Measurements from ENCODE around the gene PPP2R2D.

Gene PPP2R2D

DNA sequence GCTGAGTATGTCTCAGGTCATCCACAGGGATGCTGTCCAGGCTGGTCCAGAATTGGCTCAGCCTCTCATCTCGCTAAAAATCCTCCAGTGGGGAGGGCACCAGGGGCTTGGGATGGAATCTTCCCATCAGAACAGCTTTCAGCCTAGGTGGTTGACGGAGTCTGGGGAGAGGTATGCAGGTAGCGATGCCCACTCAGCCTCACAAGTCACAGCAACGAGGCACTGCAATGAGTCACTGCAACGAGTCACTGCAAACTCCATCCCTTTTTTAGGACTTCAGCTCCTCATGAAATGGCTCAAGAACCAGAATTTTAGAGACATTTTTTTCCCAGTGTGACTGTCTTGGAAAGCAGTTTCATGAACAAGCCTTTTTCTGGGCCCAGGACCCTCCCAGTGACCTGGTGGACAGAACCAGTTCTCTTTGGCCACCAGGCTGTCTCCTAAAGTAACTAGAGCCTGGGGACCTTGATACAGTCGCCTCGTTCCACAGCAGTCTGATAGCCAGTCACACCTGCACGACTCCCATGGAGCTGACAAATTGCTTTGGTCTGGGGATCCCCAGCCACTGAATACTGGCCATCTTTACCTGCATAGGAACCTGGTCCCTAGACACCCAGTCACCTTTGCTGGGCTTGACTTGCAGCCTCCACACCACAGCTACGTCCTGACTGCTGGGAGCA lies 41.3 kb upstream of the PPP2R2D start:
- Mint-ChIP-seq H3K4me3 (no peak overlapping the region), H3K36me3 (ENCODE audit: low read depth) (no peaks in the 10 kb centered on the region), H3K27me3 (ENCODE audit: low read depth) (no peaks in the 10 kb centered on the region), H3K9me3 (no peaks in the 10 kb centered on the region), H3K27ac (no peak overlapping the region), H3K4me1 (ENCODE audit: low read depth) (no peaks in the 10 kb centered on the region)
- no peak for DNase-seq (ENCODE audit: low spot score)

DNA sequence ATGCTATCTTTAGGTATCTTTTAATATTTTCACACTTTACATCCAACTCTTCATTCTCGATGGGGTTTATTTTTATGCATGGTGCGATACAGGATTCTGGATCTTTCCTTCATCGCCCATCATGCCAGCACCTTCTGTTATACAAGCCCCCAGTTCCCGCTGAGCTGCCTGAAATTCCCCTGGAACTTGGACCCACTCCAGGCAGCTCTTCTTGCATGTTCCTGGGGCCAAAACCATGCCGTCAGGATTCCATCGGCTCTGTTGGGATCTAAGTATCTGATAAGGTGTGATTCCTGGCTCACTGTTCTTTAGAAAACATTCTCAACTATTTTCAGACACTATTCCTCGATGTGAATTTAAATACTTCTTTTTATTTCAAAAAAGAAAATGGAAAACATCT lies 40.5 kb upstream of the PPP2R2D start:
- DNase-seq (ENCODE audit: low spot score) = no peak
- H3K27me3 Mint-ChIP-seq (ENCODE audit: low read depth) = no peaks in the 10 kb centered on the region
- H3K36me3 Mint-ChIP-seq (ENCODE audit: low read depth) = no peaks in the 10 kb centered on the region
- no peaks in the 10 kb centered on the region for H3K9me3 Mint-ChIP-seq
- no peaks in the 10 kb centered on the region for H3K4me1 Mint-ChIP-seq (ENCODE audit: low read depth)
- H3K4me3 Mint-ChIP-seq = no peak overlapping the region
- no peak overlapping the region for H3K27ac Mint-ChIP-seq

DNA sequence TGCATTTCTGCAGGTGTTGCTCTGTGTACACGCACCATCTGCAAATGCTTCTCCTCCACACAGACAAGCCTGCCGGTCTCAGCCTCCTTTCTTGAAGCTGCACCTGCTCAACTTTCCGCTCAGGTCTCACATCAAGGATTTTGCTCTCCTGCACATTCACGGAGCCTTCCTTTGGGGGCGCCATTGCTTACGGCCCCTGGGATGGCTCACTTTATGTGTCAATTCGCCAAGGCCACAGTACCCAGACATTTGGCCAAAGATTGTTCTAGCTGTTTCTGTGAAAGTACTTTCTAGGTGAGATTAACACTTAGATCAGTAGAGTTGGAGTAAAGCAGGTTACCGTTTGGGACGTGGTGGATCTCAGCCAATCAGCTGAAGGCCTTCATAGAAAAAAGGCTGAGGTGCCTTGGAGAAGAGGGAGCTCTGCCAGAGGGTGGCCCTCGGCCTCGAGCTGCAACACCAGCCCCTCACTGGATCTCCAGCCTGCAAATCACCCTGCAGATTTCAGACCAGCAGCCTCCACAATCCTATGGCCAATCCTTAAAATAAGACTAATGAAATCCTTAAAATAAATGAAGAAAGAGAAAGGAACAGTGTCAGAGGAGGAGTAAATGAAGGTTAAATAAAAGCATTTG lies 39.9 kb upstream of the PPP2R2D start:
- no peaks in the 10 kb centered on the region for H3K4me1 Mint-ChIP-seq (ENCODE audit: low read depth)
- DNase-seq (ENCODE audit: low spot score) = no peak
- H3K4me3 Mint-ChIP-seq = no peak overlapping the region
- H3K36me3 Mint-ChIP-seq (ENCODE audit: low read depth) = no peaks in the 10 kb centered on the region
- no peaks in the 10 kb centered on the region for H3K27me3 Mint-ChIP-seq (ENCODE audit: low read depth)
- no peak overlapping the region for H3K27ac Mint-ChIP-seq
- H3K9me3 Mint-ChIP-seq = no peaks in the 10 kb centered on the region

DNA sequence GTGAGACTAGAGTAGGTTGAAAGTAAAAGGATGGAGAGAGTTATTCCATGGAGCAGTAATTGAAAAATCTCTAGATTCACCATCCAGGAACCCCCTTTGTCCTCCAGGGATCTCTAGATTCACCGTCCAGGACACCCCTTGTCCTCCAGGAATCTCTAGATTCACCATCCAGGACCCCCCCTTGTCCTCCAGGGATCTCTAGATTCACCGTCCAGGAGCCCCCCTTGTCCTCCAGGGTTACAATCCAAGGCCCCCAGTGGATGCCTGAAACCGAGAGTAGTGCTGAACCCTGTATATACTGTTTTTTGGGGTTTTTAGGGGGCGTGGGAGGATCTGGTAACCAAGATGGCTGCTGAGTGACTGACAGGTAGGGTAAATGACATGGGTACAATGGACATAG lies 38.3 kb upstream of the PPP2R2D start:
- no peaks in the 10 kb centered on the region for H3K27me3 Mint-ChIP-seq (ENCODE audit: low read depth)
- H3K4me1 Mint-ChIP-seq (ENCODE audit: low read depth) = no peaks in the 10 kb centered on the region
- H3K36me3 Mint-ChIP-seq (ENCODE audit: low read depth) = no peaks in the 10 kb centered on the region
- no peaks in the 10 kb centered on the region for H3K9me3 Mint-ChIP-seq
- no peak for DNase-seq (ENCODE audit: low spot score)
- no peak overlapping the region for H3K4me3 Mint-ChIP-seq
- H3K27ac Mint-ChIP-seq = no peak overlapping the region

DNA sequence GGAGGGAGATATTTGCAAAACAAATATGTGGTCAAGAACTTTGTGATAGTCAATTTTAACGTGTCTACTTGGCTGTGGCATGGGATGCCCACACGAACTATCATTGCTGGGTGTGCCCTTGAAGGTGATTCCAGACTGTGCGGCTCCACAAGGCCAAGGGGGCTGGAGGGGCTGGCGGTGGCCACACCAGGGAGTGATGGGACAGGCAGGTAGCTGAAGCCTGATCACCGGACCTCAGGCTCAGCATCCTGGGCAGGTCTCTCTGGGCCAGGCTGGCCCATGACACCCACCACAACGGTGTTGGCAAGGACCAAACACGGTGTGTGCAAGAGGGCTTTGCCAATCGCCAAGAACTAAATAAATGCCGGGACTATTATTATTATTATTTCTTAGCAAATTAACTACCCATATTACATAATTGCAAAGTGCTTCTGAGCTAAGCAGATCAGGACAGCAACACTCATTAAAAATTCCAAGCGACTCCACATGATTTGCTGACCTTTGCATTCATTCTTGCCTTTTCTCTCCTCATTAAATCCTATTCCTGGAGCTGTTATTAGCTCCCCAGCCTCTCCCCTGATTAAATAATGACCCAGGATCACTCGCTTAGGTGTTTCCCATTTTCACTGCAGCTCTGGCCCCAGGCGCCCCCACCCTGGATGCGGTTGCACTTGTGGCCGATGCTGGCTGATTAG lies 35.4 kb upstream of the PPP2R2D start:
- Mint-ChIP-seq H3K9me3 (no peaks in the 10 kb centered on the region), H3K27me3 (ENCODE audit: low read depth) (no peaks in the 10 kb centered on the region), H3K36me3 (ENCODE audit: low read depth) (no peaks in the 10 kb centered on the region), H3K4me3 (no peak overlapping the region), H3K4me1 (ENCODE audit: low read depth) (no peaks in the 10 kb centered on the region), H3K27ac (no peak overlapping the region)
- no peak for DNase-seq (ENCODE audit: low spot score)

DNA sequence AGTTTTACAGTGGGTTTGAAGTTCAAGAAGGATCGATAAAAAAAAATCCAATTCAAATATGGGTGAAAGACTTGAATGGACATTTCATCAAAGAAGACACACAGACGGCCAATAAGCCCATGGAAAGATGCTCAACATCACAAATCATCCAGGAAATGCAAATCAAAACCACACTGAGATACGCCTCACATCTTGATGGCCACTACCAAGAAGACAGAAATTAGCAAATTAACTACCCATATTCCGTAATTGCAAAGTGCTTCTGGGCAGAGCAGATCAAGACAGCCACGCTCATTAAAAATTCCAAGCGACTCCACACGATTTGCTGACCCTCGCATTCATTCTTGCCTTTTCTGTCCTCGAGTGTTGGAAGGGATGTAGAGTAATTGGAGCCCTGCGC lies 34.1 kb upstream of the PPP2R2D start:
- no peak for DNase-seq (ENCODE audit: low spot score)
- Mint-ChIP-seq H3K4me3 (no peak overlapping the region), H3K9me3 (no peaks in the 10 kb centered on the region), H3K27ac (no peak overlapping the region), H3K4me1 (ENCODE audit: low read depth) (no peaks in the 10 kb centered on the region), H3K27me3 (ENCODE audit: low read depth) (no peaks in the 10 kb centered on the region), H3K36me3 (ENCODE audit: low read depth) (no peaks in the 10 kb centered on the region)

- H3K27me3 Mint-ChIP-seq (ENCODE audit: low read depth) = no peaks in the 10 kb centered on the region
- H3K4me1 Mint-ChIP-seq (ENCODE audit: low read depth) = no peaks in the 10 kb centered on the region
- DNase-seq (ENCODE audit: low spot score) = no peak
- H3K27ac Mint-ChIP-seq = no peak overlapping the region
- H3K36me3 Mint-ChIP-seq (ENCODE audit: low read depth) = no peaks in the 10 kb centered on the region
- H3K9me3 Mint-ChIP-seq = no peaks in the 10 kb centered on the region
- H3K4me3 Mint-ChIP-seq = no peak overlapping the region
Observed at GRCh38 chr10:131868436-131868835, 32.4 kb upstream of the PPP2R2D start.

- no peaks in the 10 kb centered on the region for H3K36me3 Mint-ChIP-seq (ENCODE audit: low read depth)
- H3K9me3 Mint-ChIP-seq = no peaks in the 10 kb centered on the region
- no peak for DNase-seq (ENCODE audit: low spot score)
- no peaks in the 10 kb centered on the region for H3K27me3 Mint-ChIP-seq (ENCODE audit: low read depth)
- no peak overlapping the region for H3K4me3 Mint-ChIP-seq
- H3K4me1 Mint-ChIP-seq (ENCODE audit: low read depth) = no peaks in the 10 kb centered on the region
- no peak overlapping the region for H3K27ac Mint-ChIP-seq
Observed at GRCh38 chr10:131869344-131869743, 31.5 kb upstream of the PPP2R2D start.

DNA sequence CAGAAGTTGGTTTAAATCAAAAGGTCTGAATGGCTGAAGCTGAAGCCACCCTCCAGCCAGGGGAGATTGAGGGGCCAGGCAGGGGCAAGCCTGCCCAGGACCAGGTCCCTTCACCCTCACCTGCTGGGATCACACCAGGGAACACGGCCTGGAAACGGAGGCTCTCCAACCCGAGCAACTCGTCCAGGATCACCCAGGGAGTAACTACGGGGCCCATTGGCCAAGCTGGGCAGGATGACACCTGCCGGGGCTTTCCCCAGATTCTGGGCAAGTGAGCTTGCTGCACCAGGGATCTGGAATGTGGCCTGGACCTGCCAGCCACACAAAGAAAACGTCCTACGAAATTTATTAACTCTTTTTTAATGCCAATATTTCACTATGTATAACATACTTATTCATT lies 30.4 kb upstream of the PPP2R2D start:
- Mint-ChIP-seq H3K9me3 (no peaks in the 10 kb centered on the region), H3K4me3 (no peak overlapping the region), H3K27me3 (ENCODE audit: low read depth) (no peaks in the 10 kb centered on the region), H3K4me1 (ENCODE audit: low read depth) (no peaks in the 10 kb centered on the region), H3K36me3 (ENCODE audit: low read depth) (no peaks in the 10 kb centered on the region), H3K27ac (no peak overlapping the region)
- no peak for DNase-seq (ENCODE audit: low spot score)

GRCh38 chr10:131870831-131871672 lies 29.8 kb upstream of the PPP2R2D start:
- Mint-ChIP-seq H3K4me3 (no peak overlapping the region), H3K9me3 (no peaks in the 10 kb centered on the region), H3K27ac (no peak overlapping the region), H3K36me3 (ENCODE audit: low read depth) (no peaks in the 10 kb centered on the region), H3K27me3 (ENCODE audit: low read depth) (no peaks in the 10 kb centered on the region), H3K4me1 (ENCODE audit: low read depth) (no peaks in the 10 kb centered on the region)
- no peak for DNase-seq (ENCODE audit: low spot score)

DNA sequence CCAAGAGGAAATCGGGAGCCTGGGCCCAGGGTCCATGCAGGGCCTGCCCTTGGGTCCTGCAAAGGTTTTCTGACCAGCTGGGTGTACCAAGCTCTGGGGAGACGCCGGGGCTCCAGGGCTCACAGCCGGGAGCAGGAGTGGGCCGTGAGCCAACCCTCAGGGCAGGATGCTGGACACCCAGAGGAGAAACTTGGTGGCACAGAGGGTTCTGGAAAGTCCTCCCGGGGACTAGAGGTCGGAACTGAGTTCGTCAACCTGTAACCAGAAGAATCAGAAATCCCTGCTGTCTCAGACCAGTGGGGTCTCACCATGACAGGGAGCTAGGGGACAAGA lies 29.2 kb upstream of the PPP2R2D start:
- Mint-ChIP-seq H3K27me3 (ENCODE audit: low read depth) (peaks cover 3% of the 10 kb centered on the region), H3K4me3 (no peak overlapping the region), H3K27ac (no peak overlapping the region), H3K36me3 (ENCODE audit: low read depth) (no peaks in the 10 kb centered on the region), H3K4me1 (ENCODE audit: low read depth) (no peaks in the 10 kb centered on the region), H3K9me3 (no peaks in the 10 kb centered on the region)
- no peak for DNase-seq (ENCODE audit: low spot score)

DNA sequence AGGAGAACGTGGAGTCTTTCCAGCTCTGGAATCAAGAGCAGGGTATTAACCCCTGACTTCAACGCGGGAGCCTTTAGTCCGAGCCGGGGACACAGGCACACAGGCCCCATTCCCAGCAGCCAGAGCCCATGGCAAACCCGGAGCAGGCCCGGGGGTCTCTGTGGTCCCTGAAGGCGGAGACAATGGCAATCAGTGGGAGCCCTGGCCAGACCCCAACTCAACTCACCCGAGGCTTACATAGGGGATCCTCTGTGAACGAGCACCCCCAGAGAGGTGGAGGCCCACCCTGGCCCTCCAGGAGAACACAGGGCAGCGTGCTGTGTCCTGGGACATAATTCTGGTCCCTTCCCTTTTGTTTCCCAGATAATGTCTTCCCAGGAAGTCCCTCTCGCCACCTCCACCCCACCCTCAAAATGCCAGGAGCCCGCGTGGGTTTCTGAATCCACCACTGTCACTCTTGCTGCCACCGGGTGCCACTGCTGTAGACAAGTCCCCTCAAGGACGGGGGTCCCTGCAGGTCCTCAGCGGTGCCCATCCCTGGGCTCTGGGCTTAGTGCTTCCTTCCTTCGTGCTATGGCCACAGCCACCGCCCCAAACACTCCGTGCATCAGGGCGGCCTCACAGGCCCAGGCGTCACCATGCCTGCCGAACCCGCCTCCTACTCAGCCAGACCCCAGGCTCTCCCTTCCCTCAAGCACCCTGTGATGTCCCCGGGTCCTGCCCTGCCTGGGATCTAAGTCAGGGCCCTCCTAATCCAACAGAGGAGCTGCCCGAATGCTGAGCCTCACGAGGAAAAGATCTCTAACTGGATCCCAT lies 28.6 kb upstream of the PPP2R2D start:
- no peaks in the 10 kb centered on the region for H3K4me1 Mint-ChIP-seq (ENCODE audit: low read depth)
- no peaks in the 10 kb centered on the region for H3K36me3 Mint-ChIP-seq (ENCODE audit: low read depth)
- no peak for DNase-seq (ENCODE audit: low spot score)
- no peaks in the 10 kb centered on the region for H3K9me3 Mint-ChIP-seq
- H3K27me3 Mint-ChIP-seq (ENCODE audit: low read depth) = peaks cover 3% of the 10 kb centered on the region
- H3K27ac Mint-ChIP-seq = no peak overlapping the region
- no peak overlapping the region for H3K4me3 Mint-ChIP-seq

DNA sequence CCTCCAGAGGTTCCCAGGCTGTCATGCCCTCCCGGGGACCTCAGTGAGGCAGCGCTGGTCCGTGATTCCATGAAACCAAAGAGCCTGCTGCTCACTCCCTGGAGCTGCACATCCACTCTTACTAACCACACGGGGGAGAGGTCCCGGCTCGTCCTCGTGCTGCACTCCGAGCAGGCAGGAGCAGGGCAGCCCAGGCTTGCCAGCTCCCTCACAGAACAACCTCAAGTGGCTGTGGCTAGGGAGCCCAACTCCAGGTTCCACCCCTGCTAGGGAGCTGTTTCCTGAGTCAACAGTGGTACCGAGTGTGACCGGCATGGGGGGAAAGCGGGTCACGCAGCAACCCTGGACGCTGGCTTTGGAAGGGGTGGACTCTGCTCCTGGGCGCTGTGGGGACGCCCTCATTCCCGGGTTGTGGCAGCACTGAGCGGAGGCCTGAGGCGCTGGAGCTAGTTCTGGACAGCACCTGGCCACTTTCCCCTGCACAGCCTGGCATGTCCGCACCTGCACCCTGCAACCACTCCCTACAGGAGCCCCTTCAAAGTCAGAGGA lies 27.9 kb upstream of the PPP2R2D start:
- H3K36me3 Mint-ChIP-seq (ENCODE audit: low read depth) = no peaks in the 10 kb centered on the region
- peaks cover 6% of the 10 kb centered on the region for H3K27me3 Mint-ChIP-seq (ENCODE audit: low read depth)
- H3K4me3 Mint-ChIP-seq = no peak overlapping the region
- no peak overlapping the region for H3K27ac Mint-ChIP-seq
- no peaks in the 10 kb centered on the region for H3K9me3 Mint-ChIP-seq
- no peak for DNase-seq (ENCODE audit: low spot score)
- no peaks in the 10 kb centered on the region for H3K4me1 Mint-ChIP-seq (ENCODE audit: low read depth)
